Measurements from ENCODE around the gene ST6GALNAC3.
"Not testable (repeated sequence)": the region's sequence is repeated elsewhere in the genome, so short reads cannot be mapped to it uniquely, and the experiment has no call there.

Gene ST6GALNAC3

DNA sequence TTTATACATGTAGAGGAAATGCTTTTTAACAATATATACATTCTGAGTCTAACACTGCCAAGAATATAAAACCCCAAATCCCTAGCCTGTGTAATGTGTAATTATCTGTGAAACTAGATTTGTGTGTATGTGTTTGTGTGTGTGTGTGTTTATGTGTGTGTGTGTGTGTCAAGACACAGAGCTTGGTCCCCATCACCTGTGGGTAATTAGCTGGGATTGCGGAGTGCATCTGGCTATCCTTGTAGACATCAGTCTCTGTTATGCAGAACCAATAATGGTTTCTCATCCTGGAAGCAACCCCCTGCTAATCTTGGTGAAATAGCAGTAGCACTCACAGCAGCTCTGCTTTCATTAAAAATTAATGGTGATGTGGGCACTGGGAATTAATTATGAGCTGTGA lies 26.3 kb upstream of the ST6GALNAC3 start:
- Histone ChIP-seq H3K9ac (ENCODE audit: low read length) (no peak overlapping the region), H3K4me3 (ENCODE audit: low read length) (no peak overlapping the region)

DNA sequence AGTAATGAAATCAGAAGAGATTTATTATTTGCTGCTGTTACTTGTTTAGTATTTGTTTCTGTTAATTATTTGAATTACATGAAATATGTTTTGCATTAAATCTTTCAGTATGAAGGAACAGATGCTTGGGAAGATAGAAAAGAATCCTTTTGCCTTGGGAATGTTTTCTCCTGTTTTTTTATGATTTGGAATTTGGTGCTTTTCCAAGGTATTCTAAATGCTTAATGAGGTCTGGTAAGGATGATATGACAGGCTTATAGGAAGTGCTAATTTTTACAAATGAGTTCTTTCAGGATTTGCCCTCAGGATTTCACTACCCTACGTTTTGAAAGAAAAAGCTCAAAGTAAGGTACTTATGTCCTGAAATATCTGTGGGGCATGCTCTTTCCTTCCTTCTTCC lies 25.6 kb upstream of the ST6GALNAC3 start:
- Histone ChIP-seq H3K9ac (ENCODE audit: low read length) (no peak overlapping the region), H3K36me3 (replicated peaks; ENCODE audit: insufficient read depth, low read length) (no peaks in the 10 kb centered on the region), H3F3A (ENCODE audit: insufficient read depth, low read length) (no peaks in the 10 kb centered on the region), H3K27ac (ENCODE audit: low read length) (no peak overlapping the region), H3K9me2 (replicated peaks; ENCODE audit: insufficient read depth, low read length) (no peaks in the 10 kb centered on the region), H3K9me3 (replicated peaks; ENCODE audit: insufficient read depth, low read length) (no peaks in the 10 kb centered on the region), H3K27me3 (replicated peaks; ENCODE audit: insufficient read depth, low read length) (no peaks in the 10 kb centered on the region), H3K4me3 (ENCODE audit: low read length) (no peak overlapping the region), H3K4me2 (ENCODE audit: low read depth, low read length) (no peak overlapping the region), H2AFZ (ENCODE audit: low read length) (no peak overlapping the region), H4K20me1 (ENCODE audit: insufficient read depth, low read length) (no peaks in the 10 kb centered on the region), H3K79me2 (ENCODE audit: low read length) (no peaks in the 10 kb centered on the region), H3K4me1 (ENCODE audit: low read length) (no peaks in the 10 kb centered on the region)
- TF ChIP-seq, protein P1, sequence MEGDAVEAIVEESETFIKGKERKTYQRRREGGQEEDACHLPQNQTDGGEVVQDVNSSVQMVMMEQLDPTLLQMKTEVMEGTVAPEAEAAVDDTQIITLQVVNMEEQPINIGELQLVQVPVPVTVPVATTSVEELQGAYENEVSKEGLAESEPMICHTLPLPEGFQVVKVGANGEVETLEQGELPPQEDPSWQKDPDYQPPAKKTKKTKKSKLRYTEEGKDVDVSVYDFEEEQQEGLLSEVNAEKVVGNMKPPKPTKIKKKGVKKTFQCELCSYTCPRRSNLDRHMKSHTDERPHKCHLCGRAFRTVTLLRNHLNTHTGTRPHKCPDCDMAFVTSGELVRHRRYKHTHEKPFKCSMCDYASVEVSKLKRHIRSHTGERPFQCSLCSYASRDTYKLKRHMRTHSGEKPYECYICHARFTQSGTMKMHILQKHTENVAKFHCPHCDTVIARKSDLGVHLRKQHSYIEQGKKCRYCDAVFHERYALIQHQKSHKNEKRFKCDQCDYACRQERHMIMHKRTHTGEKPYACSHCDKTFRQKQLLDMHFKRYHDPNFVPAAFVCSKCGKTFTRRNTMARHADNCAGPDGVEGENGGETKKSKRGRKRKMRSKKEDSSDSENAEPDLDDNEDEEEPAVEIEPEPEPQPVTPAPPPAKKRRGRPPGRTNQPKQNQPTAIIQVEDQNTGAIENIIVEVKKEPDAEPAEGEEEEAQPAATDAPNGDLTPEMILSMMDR (IDR thresholded peaks at IDR 0.05; ENCODE audit: low read length): no peak
- TF ChIP-seq EZH2phosphoT487 (IDR thresholded peaks at IDR 0.05; ENCODE audit: low read length): no peak
- no peak for DNase-seq

More for the DNA sequence above, 26.3 kb upstream of the ST6GALNAC3 start:
- Histone ChIP-seq H3K27me3 (replicated peaks; ENCODE audit: insufficient read depth, low read length) (no peaks in the 10 kb centered on the region), H3K79me2 (ENCODE audit: low read length) (no peaks in the 10 kb centered on the region), H3K4me2 (ENCODE audit: low read depth, low read length) (no peak overlapping the region), H3K27ac (ENCODE audit: low read length) (no peak overlapping the region), H4K20me1 (ENCODE audit: insufficient read depth, low read length) (no peaks in the 10 kb centered on the region), H3F3A (ENCODE audit: insufficient read depth, low read length) (no peaks in the 10 kb centered on the region), H3K4me1 (ENCODE audit: low read length) (no peaks in the 10 kb centered on the region), H2AFZ (ENCODE audit: low read length) (no peak overlapping the region), H3K9me2 (replicated peaks; ENCODE audit: insufficient read depth, low read length) (no peaks in the 10 kb centered on the region), H3K36me3 (replicated peaks; ENCODE audit: insufficient read depth, low read length) (no peaks in the 10 kb centered on the region), H3K9me3 (replicated peaks; ENCODE audit: insufficient read depth, low read length) (no peaks in the 10 kb centered on the region)
- no peak for TF ChIP-seq EZH2 (optimal IDR thresholded peaks at IDR 0.05; ENCODE audit: low read depth, low read length)
- TF ChIP-seq EZH2phosphoT487 (IDR thresholded peaks at IDR 0.05; ENCODE audit: low read length): no peak
- TF ChIP-seq, protein P1 (IDR thresholded peaks at IDR 0.05; ENCODE audit: low read length): no peak
- DNase-seq: no peak

DNA sequence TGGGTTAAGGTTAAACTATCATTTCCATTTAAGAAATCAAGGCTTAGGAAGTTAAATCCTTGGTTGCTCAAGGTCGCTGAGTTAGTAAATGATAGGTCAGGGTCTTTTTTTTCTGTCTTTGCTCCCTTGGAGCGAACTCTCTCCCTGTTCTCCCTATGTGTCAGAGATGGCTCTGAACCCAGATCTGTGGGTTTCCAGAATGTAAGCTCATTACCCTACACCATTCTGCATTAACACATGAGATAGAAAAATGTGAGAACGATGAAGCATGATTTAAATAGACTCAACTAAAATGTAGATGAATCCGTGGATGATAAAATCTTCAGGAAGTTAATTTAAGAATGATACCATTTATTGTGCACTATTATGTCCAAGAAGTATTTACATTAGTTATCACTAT lies 25.0 kb upstream of the ST6GALNAC3 start:
- H3K4me2 ChIP-seq (ENCODE audit: low read depth, low read length): no peak overlapping the region
- no peaks in the 10 kb centered on the region for H3K79me2 ChIP-seq (ENCODE audit: low read length)
- no peak overlapping the region for H3K4me3 ChIP-seq (ENCODE audit: low read length)
- no peak for DNase-seq
- H3K9ac ChIP-seq (ENCODE audit: low read length): no peak overlapping the region
- no peaks in the 10 kb centered on the region for H4K20me1 ChIP-seq (ENCODE audit: insufficient read depth, low read length)
- no peak for TF ChIP-seq EZH2phosphoT487 (IDR thresholded peaks at IDR 0.05; ENCODE audit: low read length)
- H3K27ac ChIP-seq (ENCODE audit: low read length): no peak overlapping the region
- H3K9me3 ChIP-seq (replicated peaks; ENCODE audit: insufficient read depth, low read length): no peaks in the 10 kb centered on the region
- no peaks in the 10 kb centered on the region for H3K36me3 ChIP-seq (replicated peaks; ENCODE audit: insufficient read depth, low read length)
- no peaks in the 10 kb centered on the region for H3K9me2 ChIP-seq (replicated peaks; ENCODE audit: insufficient read depth, low read length)
- no peaks in the 10 kb centered on the region for H3K4me1 ChIP-seq (ENCODE audit: low read length)
- H2AFZ ChIP-seq (ENCODE audit: low read length): no peak overlapping the region
- no peaks in the 10 kb centered on the region for H3K27me3 ChIP-seq (replicated peaks; ENCODE audit: insufficient read depth, low read length)
- no peaks in the 10 kb centered on the region for H3F3A ChIP-seq (ENCODE audit: insufficient read depth, low read length)

DNA sequence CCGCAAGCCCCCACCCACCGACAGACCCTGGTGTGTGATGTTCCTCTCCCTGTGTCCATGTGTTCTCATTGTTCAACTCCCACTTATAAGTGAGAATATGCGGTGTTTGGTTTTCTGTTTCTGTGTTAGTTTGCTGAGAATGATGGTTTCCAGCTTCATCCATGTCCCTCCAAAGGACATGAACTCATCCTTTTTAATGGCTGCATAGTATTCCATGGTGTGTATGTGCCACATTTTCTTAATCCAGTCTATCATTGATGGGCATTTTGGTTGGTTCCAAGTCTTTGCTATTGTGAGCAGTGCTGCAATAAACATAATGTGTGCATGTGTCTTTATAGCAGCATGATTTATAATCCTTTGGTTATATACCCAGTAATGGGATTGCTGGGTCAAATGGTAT lies 24.5 kb upstream of the ST6GALNAC3 start:
- H3K9me2 ChIP-seq (replicated peaks; ENCODE audit: insufficient read depth, low read length); H3K79me2 ChIP-seq (ENCODE audit: low read length); H4K20me1 ChIP-seq (ENCODE audit: insufficient read depth, low read length); H3K27me3 ChIP-seq (replicated peaks; ENCODE audit: insufficient read depth, low read length); H3K36me3 ChIP-seq (replicated peaks; ENCODE audit: insufficient read depth, low read length); H2AFZ ChIP-seq (ENCODE audit: low read length); H3F3A ChIP-seq (ENCODE audit: insufficient read depth, low read length); H3K9me3 ChIP-seq (replicated peaks; ENCODE audit: insufficient read depth, low read length); H3K27ac ChIP-seq (ENCODE audit: low read length); H3K9ac ChIP-seq (ENCODE audit: low read length); H3K4me1 ChIP-seq (ENCODE audit: low read length); DNase-seq; H3K4me3 ChIP-seq (ENCODE audit: low read length); H3K4me2 ChIP-seq (ENCODE audit: low read depth, low read length): not testable (repeated sequence)

All from MM.1S (cell line).